Ascending aorta (tissue), 2 donors: ENCODE results near the gene WDFY2. TPM values are rescaled to one million over a fixed set of nuclear protein-coding genes. Genes with fewer than 3 reads are reported as not detected.
"Not testable (repeated sequence)": the region's sequence is repeated elsewhere in the genome, so short reads cannot be mapped to it uniquely, and the experiment has no call there.

Experiments used
- DNase-seq, 2 donors: peaks; one replicate each; pipeline ENCODE4 v3.0.0-alpha.2; 2019; ENCODE audit warnings: low spot score in 2 of 2
- H3K27ac ChIP-seq, 2 donors: fragments of 200-600 bp; sonication (generic); one replicate each; pipeline ENCODE4 v1.5.1; 2016 to 2017; ENCODE audit warnings: mild to moderate bottlenecking in 1 of 2
- H3K27me3 ChIP-seq: fragments of 200-600 bp; sonication (generic); one replicate; pipeline ENCODE4 v1.5.1; 2017
- H3K36me3 ChIP-seq, 2 donors: fragments of 200-600 bp; sonication (generic); one replicate each; pipeline ENCODE4 v1.5.1; 2016
- H3K4me1 ChIP-seq, 2 donors: fragments of 200-600 bp; sonication (generic); one replicate each; pipeline ENCODE4 v1.5.1; 2016 to 2017; ENCODE audit warnings: mild to moderate bottlenecking in 1 of 2
- H3K4me3 ChIP-seq, 2 donors: fragments of 200-600 bp; sonication (generic); one replicate each; pipeline ENCODE4 v1.5.1; 2016 to 2017; ENCODE audit warnings: mild to moderate bottlenecking in 1 of 2
- H3K9me3 ChIP-seq, 2 donors: fragments of 200-600 bp; sonication (generic); one replicate each; pipeline ENCODE4 v1.5.1; 2016
- intact Hi-C: fragments of 100-400 bp; cut with DNase I; formaldehyde crosslinking; loops from one replicate; pipeline ENCODE4 v1.15.1; 2023
- total RNA-seq: library from RNA; depleted of rRNA; stranded (reverse); fragments of >200 nt; gene quantifications from one replicate; pipeline ENCODE4 v1.1.0, GENCODE V29; 2016
- TF ChIP-seq, protein P1 (sequence below), 3 experiments: fragments of 200-600 bp in 2 of 3; fragments of 450-650 bp in 1 of 3; sonication (generic) in 2 of 3; IDR thresholded peaks; one replicate each; pipeline ENCODE4 v1.5.1; 2016 to 2019; ENCODE audit warnings: antibody characterized with exemption in 3 of 3, mild to moderate bottlenecking in 1 of 3, moderate library complexity in 1 of 3

WDFY2 gene
- total RNA-seq, 1 donor from 2014 or later, result 6.1 TPM

DNA sequence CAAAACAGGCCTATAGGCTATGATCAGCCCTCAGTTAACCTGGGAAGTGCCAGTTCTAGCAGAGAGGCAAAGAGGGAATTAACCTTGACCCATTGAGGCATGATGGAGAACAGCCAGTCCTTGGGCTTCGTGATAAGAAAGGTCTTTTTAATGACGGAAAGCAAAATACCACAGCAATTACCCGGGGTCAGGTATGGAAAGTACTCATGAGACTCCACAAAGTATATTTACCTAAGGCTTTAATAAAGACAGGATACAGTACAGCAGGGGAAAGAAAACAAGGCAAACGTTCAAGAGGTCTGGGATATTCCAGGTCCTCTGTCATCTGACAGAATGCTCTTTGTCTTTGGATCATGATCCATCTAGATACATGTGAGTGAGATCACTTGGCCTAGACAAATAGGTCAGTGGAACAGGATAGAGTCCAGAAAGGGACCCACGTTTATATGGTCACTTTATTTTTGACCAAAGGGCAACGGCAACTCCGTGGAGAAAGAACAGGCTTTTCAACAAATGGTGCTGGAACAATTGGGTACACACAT lies 52.2 kb downstream of the WDFY2 start:
- TF ChIP-seq, protein P1, sequence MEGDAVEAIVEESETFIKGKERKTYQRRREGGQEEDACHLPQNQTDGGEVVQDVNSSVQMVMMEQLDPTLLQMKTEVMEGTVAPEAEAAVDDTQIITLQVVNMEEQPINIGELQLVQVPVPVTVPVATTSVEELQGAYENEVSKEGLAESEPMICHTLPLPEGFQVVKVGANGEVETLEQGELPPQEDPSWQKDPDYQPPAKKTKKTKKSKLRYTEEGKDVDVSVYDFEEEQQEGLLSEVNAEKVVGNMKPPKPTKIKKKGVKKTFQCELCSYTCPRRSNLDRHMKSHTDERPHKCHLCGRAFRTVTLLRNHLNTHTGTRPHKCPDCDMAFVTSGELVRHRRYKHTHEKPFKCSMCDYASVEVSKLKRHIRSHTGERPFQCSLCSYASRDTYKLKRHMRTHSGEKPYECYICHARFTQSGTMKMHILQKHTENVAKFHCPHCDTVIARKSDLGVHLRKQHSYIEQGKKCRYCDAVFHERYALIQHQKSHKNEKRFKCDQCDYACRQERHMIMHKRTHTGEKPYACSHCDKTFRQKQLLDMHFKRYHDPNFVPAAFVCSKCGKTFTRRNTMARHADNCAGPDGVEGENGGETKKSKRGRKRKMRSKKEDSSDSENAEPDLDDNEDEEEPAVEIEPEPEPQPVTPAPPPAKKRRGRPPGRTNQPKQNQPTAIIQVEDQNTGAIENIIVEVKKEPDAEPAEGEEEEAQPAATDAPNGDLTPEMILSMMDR (IDR thresholded peaks at IDR 0.05), result no peak

DNA sequence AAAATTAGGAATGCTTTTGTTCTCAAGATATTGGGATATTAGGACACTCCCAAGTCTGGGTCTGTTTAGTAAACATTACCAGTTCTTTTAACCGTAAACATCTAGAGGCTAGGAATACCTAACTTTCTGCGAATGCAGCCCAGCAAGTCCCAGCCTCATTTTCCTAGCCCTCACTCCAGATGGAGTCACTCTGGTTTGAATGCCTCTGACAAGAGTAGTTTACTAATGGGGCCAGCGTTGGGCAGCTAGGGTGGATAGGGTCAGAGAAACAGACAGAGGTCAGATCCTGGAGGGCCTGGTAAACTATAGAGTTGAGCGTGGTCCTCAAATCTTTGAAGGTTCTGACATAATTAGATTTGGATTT lies 53.6 kb downstream of the WDFY2 start:
- H3K9me3 ChIP-seq, result no peaks in the 10 kb centered on the region
- intact Hi-C loops, result no loop called here
- DNase-seq, result no peak
- no peaks in the 10 kb centered on the region for H3K27me3 ChIP-seq
- H3K4me3 ChIP-seq, result no peak overlapping the region
- no peak overlapping the region for H3K27ac ChIP-seq
- H3K4me1 ChIP-seq, result peaks cover 3 to 29% of the 10 kb centered on the region in 2 donors
- H3K36me3 ChIP-seq, result no peaks in the 10 kb centered on the region
- TF ChIP-seq, protein P1 (IDR thresholded peaks at IDR 0.05), result no peak

More for the DNA sequence above, 52.2 kb downstream of the WDFY2 start:
- no peaks in the 10 kb centered on the region for H3K27me3 ChIP-seq
- H3K27ac ChIP-seq, result no peak overlapping the region
- peaks cover 3 to 29% of the 10 kb centered on the region in 2 donors for H3K4me1 ChIP-seq
- no peak for DNase-seq
- no peak overlapping the region for H3K4me3 ChIP-seq
- intact Hi-C loops, result no loop called here
- H3K9me3 ChIP-seq, result no peaks in the 10 kb centered on the region
- no peaks in the 10 kb centered on the region for H3K36me3 ChIP-seq

DNA sequence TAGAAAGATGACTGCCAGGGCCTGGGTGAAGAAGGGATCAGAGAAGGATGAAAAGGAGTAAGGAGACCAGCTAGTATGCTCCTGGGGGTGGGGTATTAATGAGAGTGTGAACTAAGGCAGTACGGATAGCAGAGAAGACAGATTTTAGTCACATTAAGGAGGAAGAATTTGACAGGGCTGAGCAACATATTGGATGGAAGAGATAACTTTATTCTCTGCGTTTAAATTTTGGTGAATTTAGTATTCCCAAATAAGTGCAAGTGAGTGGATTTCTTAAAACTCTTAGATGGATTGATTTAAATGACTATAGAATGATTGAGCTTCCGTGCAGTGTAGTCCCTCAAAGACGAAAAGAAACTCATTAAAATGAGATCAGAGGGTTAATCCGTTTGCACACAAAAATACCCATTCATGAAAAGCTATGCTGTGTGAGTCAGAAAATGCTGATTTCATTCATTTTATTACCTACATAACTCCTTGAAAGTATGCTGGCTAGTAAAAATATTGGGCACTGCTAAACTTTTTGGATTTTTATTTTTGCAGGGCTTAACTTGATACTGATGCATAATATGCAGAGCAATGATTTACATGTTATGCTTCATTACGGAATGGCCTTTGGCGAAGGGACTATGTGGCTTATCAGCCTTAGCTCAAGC lies 54.1 kb downstream of the WDFY2 start:
- TF ChIP-seq, protein P1 (IDR thresholded peaks at IDR 0.05), result no peak
- Histone ChIP-seq H3K27ac (no peak overlapping the region), H3K9me3 (no peaks in the 10 kb centered on the region), H3K4me1 (peaks cover under 1 to 29% of the 10 kb centered on the region in 2 donors), H3K4me3 (no peak overlapping the region), H3K36me3 (no peaks in the 10 kb centered on the region), H3K27me3 (no peaks in the 10 kb centered on the region)
- intact Hi-C loops, result no loop called here
- no peak for DNase-seq

DNA sequence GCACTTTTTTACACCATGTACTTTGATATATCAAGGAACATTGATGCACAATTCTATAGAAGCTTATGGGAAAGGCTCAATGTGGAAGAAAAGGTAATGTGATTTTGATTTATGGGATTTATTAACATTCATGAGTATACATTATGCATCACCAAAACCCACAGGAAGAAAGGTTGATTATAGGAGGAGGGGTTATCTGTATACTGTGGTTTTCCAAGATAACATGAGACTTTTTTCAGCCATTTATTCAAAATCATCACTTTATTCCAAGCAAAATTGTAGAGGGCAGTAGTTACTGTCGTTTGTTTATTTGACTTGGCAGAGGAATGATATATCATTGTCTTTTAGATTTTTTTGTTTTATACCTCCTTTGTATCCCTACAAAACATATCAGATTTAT lies 54.9 kb downstream of the WDFY2 start:
- Histone ChIP-seq H3K27ac (no peak overlapping the region), H3K9me3 (no peaks in the 10 kb centered on the region), H3K4me1 (peaks cover 0 to 30% of the 10 kb centered on the region in 2 donors), H3K27me3 (no peaks in the 10 kb centered on the region), H3K36me3 (no peaks in the 10 kb centered on the region), H3K4me3 (no peak overlapping the region)
- TF ChIP-seq, protein P1 (IDR thresholded peaks at IDR 0.05), result no peak
- no peak for DNase-seq
- intact Hi-C loops, result no loop called here

DNA sequence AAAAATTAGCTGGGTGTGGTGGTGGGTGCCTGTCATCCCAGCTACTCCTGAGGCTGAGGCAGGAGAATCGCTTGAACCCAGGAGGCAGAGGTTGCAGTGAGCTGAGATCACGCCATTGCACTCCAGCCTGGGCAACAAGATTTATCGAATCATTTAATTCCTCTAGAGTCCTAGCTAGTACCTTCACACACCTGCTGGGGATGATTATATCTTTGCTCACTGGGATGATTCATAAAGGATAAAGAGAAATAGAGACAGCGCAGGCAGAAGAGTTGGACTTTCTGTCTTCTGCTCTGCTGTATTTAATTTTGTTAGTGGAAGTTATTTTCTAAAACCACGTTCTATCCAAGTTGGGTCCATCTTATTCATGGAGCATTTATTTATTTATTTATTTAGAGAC lies 56.4 kb downstream of the WDFY2 start:
- not testable (repeated sequence) for H3K4me3 ChIP-seq, DNase-seq, H3K36me3 ChIP-seq, H3K9me3 ChIP-seq, H3K27ac ChIP-seq, H3K27me3 ChIP-seq
- peaks cover 0 to 43% of the 10 kb centered on the region in 2 donors for H3K4me1 ChIP-seq
- intact Hi-C loops, result loop anchor here (5.0 kb wide), 1 partner anchor 92 kb away; no protein-coding TSS in a partner anchor

DNA sequence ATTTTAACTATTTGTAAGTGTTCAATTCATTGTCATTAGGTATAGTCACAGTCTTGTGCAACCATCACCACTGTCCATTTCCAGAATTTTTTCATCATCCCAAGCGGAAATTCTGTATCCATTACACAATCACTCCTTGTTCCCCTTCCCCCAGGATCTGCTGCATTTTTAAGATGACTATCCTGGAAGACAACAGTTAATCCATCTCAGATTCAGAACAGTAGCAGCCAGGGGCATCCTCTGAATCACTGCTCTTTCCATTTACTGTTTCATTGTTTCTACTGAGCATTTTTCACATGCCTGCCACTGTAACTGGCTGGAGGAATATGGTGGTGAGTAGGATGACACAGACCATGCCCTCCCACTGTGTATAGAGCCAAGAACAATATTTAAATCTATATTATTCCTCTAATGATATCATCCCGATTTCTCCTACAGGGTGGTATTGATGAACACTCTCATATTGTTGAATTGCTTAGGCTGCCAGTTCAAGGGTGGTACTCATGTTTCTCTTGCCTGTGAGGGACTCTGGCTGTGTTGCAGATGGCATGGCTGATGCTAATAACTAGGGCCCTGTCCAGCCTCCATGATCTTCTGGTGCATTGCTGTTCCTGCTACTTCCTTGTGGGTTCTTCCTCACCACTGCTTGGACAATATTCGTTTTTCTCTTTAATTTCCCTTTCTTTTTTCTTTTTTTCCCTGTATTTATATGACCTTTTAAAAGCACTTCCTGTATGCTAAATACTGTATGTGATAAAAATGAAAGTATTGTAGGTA lies 59.0 kb downstream of the WDFY2 start:
- intact Hi-C loops, result loop anchor here (5.0 kb wide), 1 partner anchor 89 kb away; no protein-coding TSS in a partner anchor
- Histone ChIP-seq H3K27ac (no peak overlapping the region), H3K36me3 (no peaks in the 10 kb centered on the region), H3K4me3 (no peak overlapping the region), H3K9me3 (no peaks in the 10 kb centered on the region), H3K4me1 (peaks cover 0 to 34% of the 10 kb centered on the region in 2 donors), H3K27me3 (no peaks in the 10 kb centered on the region)
- TF ChIP-seq, protein P1 (IDR thresholded peaks at IDR 0.05), result no peak
- DNase-seq, result no peak
